ENCODE measurements around the gene RPH3AL.

GRCh38 chr17:390025-390424, 37.4 kb upstream of the RPH3AL start:
- TF ChIP-seq POLR2A (IDR thresholded peaks at IDR 0.05) = no peak
- no peak for TF ChIP-seq EP300 (IDR thresholded peaks at IDR 0.05)
